Stimulated activated CD4-positive, alpha-beta T cell treated with anti-CD3 and anti-CD28 coated beads, Interleukin-12 subunit alpha, Interleukin-12 subunit beta, amount 100 ng/mL, for 48 hours (primary cell): ENCODE data around the gene SCYL3.
"Not testable (repeated sequence)": the region's sequence is repeated elsewhere in the genome, so short reads cannot be mapped to it uniquely, and the experiment has no call there.

Source experiments
- DNase-seq, 3 donors: peaks; one replicate each; pipeline ENCODE4 v3.0.0-alpha.2; 2020; ENCODE audit warnings: low read depth in 2 of 3, low spot score in 1 of 3

SCYL3 gene

GRCh38 chr1:169829671-169830070, 64.0 kb downstream of the SCYL3 start:
- no peak for DNase-seq

GRCh38 chr1:169824153-169824552, 69.5 kb downstream of the SCYL3 start:
- no peak for DNase-seq

GRCh38 chr1:169821500-169821899, 72.2 kb downstream of the SCYL3 start:
- DNase-seq, result no peak

GRCh38 chr1:169816617-169817016, 77.1 kb downstream of the SCYL3 start:
- no peak for DNase-seq

GRCh38 chr1:169814265-169814664, 79.4 kb downstream of the SCYL3 start:
- DNase-seq, result no peak

GRCh38 chr1:169812131-169812530, 81.6 kb downstream of the SCYL3 start:
- no peak for DNase-seq

- not testable (repeated sequence) for DNase-seq
Observed at GRCh38 chr1:169811418-169812035, 82.2 kb downstream of the SCYL3 start.

- peak in 1 of 3 donors; percentile 22 for DNase-seq
Observed at GRCh38 chr1:169809370-169810095, 84.2 kb downstream of the SCYL3 start.

GRCh38 chr1:169804941-169805340, 88.8 kb downstream of the SCYL3 start:
- DNase-seq, result no peak

GRCh38 chr1:169802888-169803287, 90.8 kb downstream of the SCYL3 start:
- DNase-seq, result no peak
